ENCODE data around the gene TDRD1. TPM values are rescaled to one million over a fixed set of nuclear protein-coding genes. Genes with fewer than 3 reads are reported as not detected.
"Not testable (repeated sequence)": the region's sequence is repeated elsewhere in the genome, so short reads cannot be mapped to it uniquely, and the experiment has no call there.

Gene TDRD1
- total and polyA plus RNA-seq, 2 donors (not counting 1 experiment from before 2014, with no cell fraction given) = 0.10 to 0.22 TPM

GRCh38 chr10:114138581-114138980 lies 40.6 kb upstream of the TDRD1 start:
- peaks cover 0 to 49% of the 10 kb centered on the region in 2 experiments for H3K36me3 ChIP-seq (replicated peaks in 1 of 2; ENCODE audit: control extremely low read depth in 1 of 2, control insufficient read depth in 1 of 2, extremely low read depth in 1 of 2, insufficient read depth in 2 of 2, low read length in 1 of 2)
- no peak overlapping the region for H3K4me3 Mint-ChIP-seq
- H3K27ac ChIP-seq (ENCODE audit: low read length in 2 of 2) = no peak overlapping the region
- H3K9me3 ChIP-seq (ENCODE audit: control extremely low read depth in 1 of 3, control insufficient read depth in 2 of 3, insufficient read depth in 1 of 3, low read length in 2 of 3) = no peaks in the 10 kb centered on the region
- TF ChIP-seq, protein P1, sequence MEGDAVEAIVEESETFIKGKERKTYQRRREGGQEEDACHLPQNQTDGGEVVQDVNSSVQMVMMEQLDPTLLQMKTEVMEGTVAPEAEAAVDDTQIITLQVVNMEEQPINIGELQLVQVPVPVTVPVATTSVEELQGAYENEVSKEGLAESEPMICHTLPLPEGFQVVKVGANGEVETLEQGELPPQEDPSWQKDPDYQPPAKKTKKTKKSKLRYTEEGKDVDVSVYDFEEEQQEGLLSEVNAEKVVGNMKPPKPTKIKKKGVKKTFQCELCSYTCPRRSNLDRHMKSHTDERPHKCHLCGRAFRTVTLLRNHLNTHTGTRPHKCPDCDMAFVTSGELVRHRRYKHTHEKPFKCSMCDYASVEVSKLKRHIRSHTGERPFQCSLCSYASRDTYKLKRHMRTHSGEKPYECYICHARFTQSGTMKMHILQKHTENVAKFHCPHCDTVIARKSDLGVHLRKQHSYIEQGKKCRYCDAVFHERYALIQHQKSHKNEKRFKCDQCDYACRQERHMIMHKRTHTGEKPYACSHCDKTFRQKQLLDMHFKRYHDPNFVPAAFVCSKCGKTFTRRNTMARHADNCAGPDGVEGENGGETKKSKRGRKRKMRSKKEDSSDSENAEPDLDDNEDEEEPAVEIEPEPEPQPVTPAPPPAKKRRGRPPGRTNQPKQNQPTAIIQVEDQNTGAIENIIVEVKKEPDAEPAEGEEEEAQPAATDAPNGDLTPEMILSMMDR (IDR thresholded peaks at IDR 0.05) = no peak
- TF ChIP-seq EZH2 (IDR thresholded peaks at IDR 0.05; ENCODE audit: borderline replicate concordance, insufficient read depth, low read depth, low read length, poor library complexity, severe bottlenecking) = no peak
- ChIA-PET POLR2A (no interaction called here), CTCF (no interaction called here)
- no peak overlapping the region for H3K4me2 ChIP-seq (replicated peaks; ENCODE audit: low read depth, low read length, poor library complexity, severe bottlenecking)
- DNase-seq = no peak
- no peaks in the 10 kb centered on the region for H3K27me3 Mint-ChIP-seq
- H2AFZ ChIP-seq (ENCODE audit: insufficient read depth, low read depth, low read length, poor library complexity, severe bottlenecking) = no peak overlapping the region
- no peaks in the 10 kb centered on the region for H3K27me3 ChIP-seq (replicated peaks in 1 of 4; ENCODE audit: control extremely low read depth in 1 of 4, control insufficient read depth in 3 of 4, insufficient read depth in 4 of 4, low read length in 3 of 4)
- intact Hi-C loops (cut with micrococcal nuclease) = no loop called here
- WGBS (ENCODE audit: insufficient coverage) = 79% methylated on average over 2 of the region's 3 CpGs
- no peak overlapping the region for H3K4me3 ChIP-seq (ENCODE audit: control extremely low read depth in 1 of 5, extremely low read depth in 1 of 5, insufficient read depth in 1 of 5, low read depth in 2 of 5, low read length in 4 of 5)
- ATAC-seq (ENCODE audit: low read depth) = no peak
- no peaks in the 10 kb centered on the region for H3K79me2 ChIP-seq (ENCODE audit: control insufficient read depth, insufficient read depth, low read length)
- no peak overlapping the region for H3K27ac Mint-ChIP-seq
- H3K4me1 ChIP-seq (ENCODE audit: control insufficient read depth in 2 of 2, insufficient read depth in 2 of 2, low read length in 2 of 2) = no peaks in the 10 kb centered on the region
- no peaks in the 10 kb centered on the region for H3K9me3 Mint-ChIP-seq (ENCODE audit: insufficient read depth)
- H3K9ac ChIP-seq (ENCODE audit: low read length) = no peak overlapping the region
- no peaks in the 10 kb centered on the region for H3K4me1 Mint-ChIP-seq
- H4K20me1 ChIP-seq (ENCODE audit: control insufficient read depth, insufficient read depth, low read length, poor library complexity, severe bottlenecking) = no peaks in the 10 kb centered on the region

GRCh38 chr10:114140036-114140435 lies 39.1 kb upstream of the TDRD1 start:
- Mint-ChIP-seq H3K4me3 (no peak overlapping the region), H3K27ac (no peak overlapping the region), H3K27me3 (no peaks in the 10 kb centered on the region), H3K9me3 (ENCODE audit: insufficient read depth) (no peaks in the 10 kb centered on the region), H3K4me1 (no peaks in the 10 kb centered on the region)
- intact Hi-C loops (cut with micrococcal nuclease) = no loop called here
- Histone ChIP-seq H2AFZ (ENCODE audit: insufficient read depth, low read depth, low read length, poor library complexity, severe bottlenecking) (no peak overlapping the region), H3K9ac (ENCODE audit: low read length) (no peak overlapping the region), H4K20me1 (ENCODE audit: control insufficient read depth, insufficient read depth, low read length, poor library complexity, severe bottlenecking) (no peaks in the 10 kb centered on the region), H3K4me3 (ENCODE audit: control extremely low read depth in 1 of 5, extremely low read depth in 1 of 5, insufficient read depth in 1 of 5, low read depth in 2 of 5, low read length in 4 of 5) (no peak overlapping the region), H3K4me2 (replicated peaks; ENCODE audit: low read depth, low read length, poor library complexity, severe bottlenecking) (no peak overlapping the region), H3K27me3 (replicated peaks in 1 of 4; ENCODE audit: control extremely low read depth in 1 of 4, control insufficient read depth in 3 of 4, insufficient read depth in 4 of 4, low read length in 3 of 4) (no peaks in the 10 kb centered on the region), H3K36me3 (replicated peaks in 1 of 2; ENCODE audit: control extremely low read depth in 1 of 2, control insufficient read depth in 1 of 2, extremely low read depth in 1 of 2, insufficient read depth in 2 of 2, low read length in 1 of 2) (peaks cover 0 to 46% of the 10 kb centered on the region in 2 experiments), H3K27ac (ENCODE audit: low read length in 2 of 2) (no peak overlapping the region), H3K79me2 (ENCODE audit: control insufficient read depth, insufficient read depth, low read length) (no peaks in the 10 kb centered on the region), H3K9me3 (ENCODE audit: control extremely low read depth in 1 of 3, control insufficient read depth in 2 of 3, insufficient read depth in 1 of 3, low read length in 2 of 3) (no peaks in the 10 kb centered on the region), H3K4me1 (ENCODE audit: control insufficient read depth in 2 of 2, insufficient read depth in 2 of 2, low read length in 2 of 2) (no peaks in the 10 kb centered on the region)
- CTCF ChIA-PET = no interaction called here
- no peak for DNase-seq
- POLR2A ChIA-PET = no interaction called here
- no peak for ATAC-seq (ENCODE audit: low read depth)
- TF ChIP-seq, protein P1 (IDR thresholded peaks at IDR 0.05) = no peak
- TF ChIP-seq EZH2 (IDR thresholded peaks at IDR 0.05; ENCODE audit: borderline replicate concordance, insufficient read depth, low read depth, low read length, poor library complexity, severe bottlenecking) = no peak
- WGBS (ENCODE audit: insufficient coverage) = 100% methylated on average over 1 of the region's 1 CpG

DNA sequence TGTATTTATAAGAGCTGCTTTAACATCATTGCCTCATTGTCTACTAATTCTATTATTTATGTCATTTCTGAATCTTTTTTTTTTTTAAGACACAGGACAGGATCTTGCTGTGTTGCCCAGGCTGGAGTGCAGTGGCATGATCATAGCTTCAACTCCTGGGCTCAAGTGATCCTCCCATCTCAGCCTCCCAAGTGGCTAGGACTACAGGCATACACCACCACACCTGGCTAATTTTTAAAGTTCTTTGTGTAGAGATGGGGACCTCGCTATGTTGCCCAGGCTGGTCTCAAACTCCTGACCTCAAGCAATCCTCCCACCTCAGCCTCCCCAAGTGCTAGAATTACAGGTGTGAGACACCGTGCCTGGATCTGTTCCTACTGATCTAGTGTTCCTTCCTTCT lies 38.3 kb upstream of the TDRD1 start:
- H3K4me2 ChIP-seq (replicated peaks; ENCODE audit: low read depth, low read length, poor library complexity, severe bottlenecking); CTCF ChIA-PET; H3K27ac ChIP-seq (ENCODE audit: low read length in 2 of 2); H3K4me3 Mint-ChIP-seq; H3K9ac ChIP-seq (ENCODE audit: low read length); H3K27me3 ChIP-seq (replicated peaks in 1 of 4; ENCODE audit: control extremely low read depth in 1 of 4, control insufficient read depth in 3 of 4, insufficient read depth in 4 of 4, low read length in 3 of 4); H3K9me3 Mint-ChIP-seq (ENCODE audit: insufficient read depth); H3K27me3 Mint-ChIP-seq; H3K27ac Mint-ChIP-seq; intact Hi-C loops (cut with micrococcal nuclease); H3K9me3 ChIP-seq (ENCODE audit: control extremely low read depth in 1 of 3, control insufficient read depth in 2 of 3, insufficient read depth in 1 of 3, low read length in 2 of 3); DNase-seq; H2AFZ ChIP-seq (ENCODE audit: insufficient read depth, low read depth, low read length, poor library complexity, severe bottlenecking); ATAC-seq (ENCODE audit: low read depth); H4K20me1 ChIP-seq (ENCODE audit: control insufficient read depth, insufficient read depth, low read length, poor library complexity, severe bottlenecking); POLR2A ChIA-PET; H3K4me3 ChIP-seq (ENCODE audit: control extremely low read depth in 1 of 5, extremely low read depth in 1 of 5, insufficient read depth in 1 of 5, low read depth in 2 of 5, low read length in 4 of 5); H3K4me1 ChIP-seq (ENCODE audit: control insufficient read depth in 2 of 2, insufficient read depth in 2 of 2, low read length in 2 of 2); H3K79me2 ChIP-seq (ENCODE audit: control insufficient read depth, insufficient read depth, low read length); H3K4me1 Mint-ChIP-seq: not testable (repeated sequence)
- H3K36me3 ChIP-seq (replicated peaks in 1 of 2; ENCODE audit: control extremely low read depth in 1 of 2, control insufficient read depth in 1 of 2, extremely low read depth in 1 of 2, insufficient read depth in 2 of 2, low read length in 1 of 2) = peaks cover 0 to 40% of the 10 kb centered on the region in 2 experiments
- 100% methylated on average over 1 of the region's 2 CpGs for WGBS (ENCODE audit: insufficient coverage)

Measured in B cell (primary cell).